HL-60 (cell line): ENCODE measurements around the gene C4BPA.
A peak's percentile ranks its signal among the peaks of the same experiment; 100 is the strongest.

Experiments used
- DNase-seq, 2 experiments: peaks; one replicate each; pipeline ENCODE4 v3.0.0-alpha.2; 2010 to 2020; ENCODE audit warnings: low read depth in 1 of 2, low spot score in 1 of 2
- H3K27ac ChIP-seq: fragments of 250-450 bp; sonication (Bioruptor Pico); replicated peaks from 2 replicates; pipeline ENCODE4 v1.5.1; 2020; ENCODE audit warnings: mild to moderate bottlenecking, moderate library complexity
- H3K27me3 ChIP-seq: fragments of 250-450 bp; sonication (Bioruptor Pico); 2 replicates; pipeline ENCODE4 v1.5.1; 2021; ENCODE audit warnings: mild to moderate bottlenecking, moderate library complexity; ENCODE audit not compliant: insufficient read depth, poor library complexity, severe bottlenecking
- H3K4me3 ChIP-seq: replicated peaks from 2 replicates; pipeline ENCODE4 v1.5.1; 2011; ENCODE audit warnings: mild to moderate bottlenecking, control low read depth, low read length; ENCODE audit not compliant: insufficient read depth
- CTCF ChIP-seq: IDR thresholded peaks from one replicate; pipeline ENCODE4 v1.5.1; 2011; ENCODE audit warnings: low read length, control low read depth, inconsistent platforms; ENCODE audit not compliant: insufficient read depth
- GABPA ChIP-seq: IDR thresholded peaks from 2 replicates; pipeline ENCODE4 v1.6.1; 2012; ENCODE audit warnings: low read depth
- POLR2AphosphoS5 ChIP-seq: IDR thresholded peaks from 2 replicates; pipeline ENCODE4 v1.6.1; 2012; ENCODE audit warnings: low read depth
- SPI1 ChIP-seq: IDR thresholded peaks from 2 replicates; pipeline ENCODE4 v1.6.1; 2012; ENCODE audit warnings: low read depth, mild to moderate bottlenecking, borderline replicate concordance
- TF ChIP-seq, protein P1 (sequence below): IDR thresholded peaks from 2 replicates; pipeline ENCODE4 v1.6.1; 2012; ENCODE audit warnings: low read depth; ENCODE audit not compliant: insufficient replicate concordance

Gene C4BPA

DNA sequence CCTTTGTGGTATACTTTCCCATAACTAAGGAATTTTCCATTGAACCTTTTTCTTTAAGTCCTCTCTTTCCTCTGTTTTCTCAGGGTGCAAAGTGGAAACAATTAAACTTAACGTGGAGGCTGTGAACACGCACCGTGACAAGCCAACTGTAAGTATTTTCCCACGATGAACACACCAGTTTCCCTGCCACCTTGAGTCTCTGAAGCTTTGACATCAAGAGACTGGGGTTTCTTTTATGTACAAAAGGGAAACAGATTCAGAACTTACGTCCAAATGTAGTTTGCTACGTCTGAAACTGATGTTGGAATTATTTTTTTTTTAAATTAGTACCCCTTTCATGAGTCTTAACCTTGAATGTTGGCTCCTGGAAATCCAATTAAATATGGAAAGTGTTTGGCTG is 32.6 kb upstream of the C4BPA start:
- Histone ChIP-seq H3K27me3 (no peaks in the 10 kb centered on the region), H3K4me3 (no peak overlapping the region), H3K27ac (no peak overlapping the region)
- TF ChIP-seq, protein P1, sequence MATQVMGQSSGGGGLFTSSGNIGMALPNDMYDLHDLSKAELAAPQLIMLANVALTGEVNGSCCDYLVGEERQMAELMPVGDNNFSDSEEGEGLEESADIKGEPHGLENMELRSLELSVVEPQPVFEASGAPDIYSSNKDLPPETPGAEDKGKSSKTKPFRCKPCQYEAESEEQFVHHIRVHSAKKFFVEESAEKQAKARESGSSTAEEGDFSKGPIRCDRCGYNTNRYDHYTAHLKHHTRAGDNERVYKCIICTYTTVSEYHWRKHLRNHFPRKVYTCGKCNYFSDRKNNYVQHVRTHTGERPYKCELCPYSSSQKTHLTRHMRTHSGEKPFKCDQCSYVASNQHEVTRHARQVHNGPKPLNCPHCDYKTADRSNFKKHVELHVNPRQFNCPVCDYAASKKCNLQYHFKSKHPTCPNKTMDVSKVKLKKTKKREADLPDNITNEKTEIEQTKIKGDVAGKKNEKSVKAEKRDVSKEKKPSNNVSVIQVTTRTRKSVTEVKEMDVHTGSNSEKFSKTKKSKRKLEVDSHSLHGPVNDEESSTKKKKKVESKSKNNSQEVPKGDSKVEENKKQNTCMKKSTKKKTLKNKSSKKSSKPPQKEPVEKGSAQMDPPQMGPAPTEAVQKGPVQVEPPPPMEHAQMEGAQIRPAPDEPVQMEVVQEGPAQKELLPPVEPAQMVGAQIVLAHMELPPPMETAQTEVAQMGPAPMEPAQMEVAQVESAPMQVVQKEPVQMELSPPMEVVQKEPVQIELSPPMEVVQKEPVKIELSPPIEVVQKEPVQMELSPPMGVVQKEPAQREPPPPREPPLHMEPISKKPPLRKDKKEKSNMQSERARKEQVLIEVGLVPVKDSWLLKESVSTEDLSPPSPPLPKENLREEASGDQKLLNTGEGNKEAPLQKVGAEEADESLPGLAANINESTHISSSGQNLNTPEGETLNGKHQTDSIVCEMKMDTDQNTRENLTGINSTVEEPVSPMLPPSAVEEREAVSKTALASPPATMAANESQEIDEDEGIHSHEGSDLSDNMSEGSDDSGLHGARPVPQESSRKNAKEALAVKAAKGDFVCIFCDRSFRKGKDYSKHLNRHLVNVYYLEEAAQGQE = no peak
- no peak for TF ChIP-seq GABPA
- no peak for DNase-seq

DNA sequence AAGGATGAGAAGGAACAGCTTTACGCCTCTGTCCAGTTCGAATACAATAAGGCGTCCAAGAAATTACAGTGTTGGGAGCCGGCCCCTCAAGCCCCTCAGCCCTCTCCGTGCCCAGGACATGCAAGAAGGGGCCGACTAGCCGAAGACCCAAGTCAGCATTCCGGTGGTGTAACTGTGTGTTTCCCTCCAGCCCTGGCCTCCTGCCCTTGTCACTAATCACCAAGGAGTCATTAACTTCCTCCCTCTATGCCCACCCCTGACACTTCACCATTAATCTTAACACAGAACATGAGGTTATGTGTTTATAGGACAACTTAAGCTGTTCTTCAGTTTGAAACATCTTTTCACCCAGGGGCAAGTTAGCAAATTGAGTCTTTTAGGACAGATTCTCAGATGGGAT is 31.8 kb upstream of the C4BPA start:
- H3K27ac ChIP-seq = no peak overlapping the region
- DNase-seq = no peak
- TF ChIP-seq GABPA (no peak), SPI1 (no peak), POLR2AphosphoS5 (no peak), CTCF (no peak)
- TF ChIP-seq, protein P1 = no peak
- no peaks in the 10 kb centered on the region for H3K27me3 ChIP-seq
- H3K4me3 ChIP-seq = no peak overlapping the region

- H3K27ac ChIP-seq = no peak overlapping the region
- no peak for TF ChIP-seq CTCF
- TF ChIP-seq, protein P1 = peak; percentile 84
- no peak for DNase-seq
- no peak overlapping the region for H3K4me3 ChIP-seq
- no peaks in the 10 kb centered on the region for H3K27me3 ChIP-seq
These were observed 29.9 kb upstream of the C4BPA start for GRCh38 chr1:207073906-207074820.
